ENCODE data around the gene ANAPC1.
"Not testable (repeated sequence)": the region's sequence is repeated elsewhere in the genome, so short reads cannot be mapped to it uniquely, and the experiment has no call there.

GRCh38 chr2:111766295-111766694 lies 117.7 kb downstream of the ANAPC1 start:
- not testable (repeated sequence) for TF ChIP-seq EP300 (IDR thresholded peaks at IDR 0.05; ENCODE audit: borderline replicate concordance in 1 of 2, control insufficient read depth in 1 of 2, low read depth in 2 of 2, low read length in 2 of 2); CREM (IDR thresholded peaks at IDR 0.05; ENCODE audit: low read depth); CTCF (IDR thresholded peaks at IDR 0.05 in 2 of 3, conservative IDR thresholded peaks at IDR 0.05 in 1 of 3; ENCODE audit: control insufficient read depth in 2 of 3, extremely low read depth in 1 of 3, insufficient read depth in 1 of 3, low read depth in 3 of 3, low read length in 3 of 3); MAX (IDR thresholded peaks at IDR 0.05; ENCODE audit: low read depth, low read length); USF2 (IDR thresholded peaks at IDR 0.05; ENCODE audit: borderline replicate concordance, low read depth, low read length); ZNF274 (IDR thresholded peaks at IDR 0.05; ENCODE audit: insufficient read depth, insufficient read length); RCOR1 (conservative IDR thresholded peaks at IDR 0.05; ENCODE audit: low read depth, low read length); RBBP5 (conservative IDR thresholded peaks at IDR 0.05); KDM1A (IDR thresholded peaks at IDR 0.05; ENCODE audit: borderline replicate concordance); POLR2A (IDR thresholded peaks at IDR 0.05; ENCODE audit: low read depth, low read length); REST (IDR thresholded peaks at IDR 0.05; ENCODE audit: low read depth, low read length)

All from GM12878 (cell line).